ENCODE results near the gene CD24.

- TF ChIP-seq, protein P1, sequence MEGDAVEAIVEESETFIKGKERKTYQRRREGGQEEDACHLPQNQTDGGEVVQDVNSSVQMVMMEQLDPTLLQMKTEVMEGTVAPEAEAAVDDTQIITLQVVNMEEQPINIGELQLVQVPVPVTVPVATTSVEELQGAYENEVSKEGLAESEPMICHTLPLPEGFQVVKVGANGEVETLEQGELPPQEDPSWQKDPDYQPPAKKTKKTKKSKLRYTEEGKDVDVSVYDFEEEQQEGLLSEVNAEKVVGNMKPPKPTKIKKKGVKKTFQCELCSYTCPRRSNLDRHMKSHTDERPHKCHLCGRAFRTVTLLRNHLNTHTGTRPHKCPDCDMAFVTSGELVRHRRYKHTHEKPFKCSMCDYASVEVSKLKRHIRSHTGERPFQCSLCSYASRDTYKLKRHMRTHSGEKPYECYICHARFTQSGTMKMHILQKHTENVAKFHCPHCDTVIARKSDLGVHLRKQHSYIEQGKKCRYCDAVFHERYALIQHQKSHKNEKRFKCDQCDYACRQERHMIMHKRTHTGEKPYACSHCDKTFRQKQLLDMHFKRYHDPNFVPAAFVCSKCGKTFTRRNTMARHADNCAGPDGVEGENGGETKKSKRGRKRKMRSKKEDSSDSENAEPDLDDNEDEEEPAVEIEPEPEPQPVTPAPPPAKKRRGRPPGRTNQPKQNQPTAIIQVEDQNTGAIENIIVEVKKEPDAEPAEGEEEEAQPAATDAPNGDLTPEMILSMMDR (IDR thresholded peaks at IDR 0.05): no peak
- TF ChIP-seq POLR2A (IDR thresholded peaks at IDR 0.05) (no peak), EP300 (IDR thresholded peaks at IDR 0.05) (no peak)
Measured at GRCh38 chr6:106961136-106961535, 13.4 kb downstream of the CD24 start.

Data from gastroesophageal sphincter (tissue), 3 donors.